H9 (cell line): ENCODE data around the gene SLC34A1. TPM values are rescaled to one million over a fixed set of nuclear protein-coding genes. Genes with fewer than 3 reads are reported as not detected.

Experiments used
- DNase-seq: peaks from one replicate; pipeline ENCODE4 v3.0.0-alpha.2; 2017
- H2AFZ ChIP-seq: one replicate; pipeline ENCODE4 v1.6.1; 2013; ENCODE audit warnings: mild to moderate bottlenecking, low read length, control low read depth, moderate library complexity
- H2AK5ac ChIP-seq: 2 replicates; pipeline ENCODE4 v1.6.1; 2013; ENCODE audit warnings: low read length, control low read depth, mixed read lengths; ENCODE audit not compliant: insufficient read length
- H2BK120ac ChIP-seq: one replicate; pipeline ENCODE4 v1.6.1; 2013; ENCODE audit warnings: low read depth, mild to moderate bottlenecking, low read length, control low read depth, inconsistent platforms; ENCODE audit not compliant: poor library complexity, severe bottlenecking
- H2BK12ac ChIP-seq: 2 replicates; pipeline ENCODE4 v1.6.1; 2013; ENCODE audit warnings: low read length, control low read depth, mixed read lengths, low read depth; ENCODE audit not compliant: insufficient read length
- H2BK15ac ChIP-seq: 2 replicates; pipeline ENCODE4 v1.6.1; 2013; ENCODE audit warnings: low read depth, low read length, control low read depth
- H2BK20ac ChIP-seq: one replicate; pipeline ENCODE4 v1.6.1; 2013; ENCODE audit warnings: low read depth, mild to moderate bottlenecking, low read length, control low read depth, inconsistent platforms; ENCODE audit not compliant: poor library complexity, severe bottlenecking
- H2BK5ac ChIP-seq: 2 replicates; pipeline ENCODE4 v1.6.1; 2013; ENCODE audit warnings: low read length, control low read depth, mixed read lengths; ENCODE audit not compliant: insufficient read length
- H3K14ac ChIP-seq: 2 replicates; pipeline ENCODE4 v1.6.1; 2013; ENCODE audit warnings: low read length, control low read depth; ENCODE audit not compliant: insufficient read depth
- H3K18ac ChIP-seq: 2 replicates; pipeline ENCODE4 v1.6.1; 2013; ENCODE audit warnings: low read depth, mild to moderate bottlenecking, mixed read lengths, low read length, control low read depth; ENCODE audit not compliant: insufficient read length
- H3K23ac ChIP-seq: 2 replicates; pipeline ENCODE4 v1.6.1; 2013; ENCODE audit warnings: low read length, control low read depth, mixed read lengths, low read depth; ENCODE audit not compliant: insufficient read length
- H3K23me2 ChIP-seq: 2 replicates; pipeline ENCODE4 v1.6.1; 2013; ENCODE audit warnings: low read depth, mild to moderate bottlenecking, mixed read lengths, low read length, control low read depth; ENCODE audit not compliant: insufficient read length, poor library complexity, severe bottlenecking
- H3K27ac ChIP-seq: 2 replicates; pipeline ENCODE4 v1.5.1; 2013; ENCODE audit warnings: low read length, control low read depth, mixed read lengths, low read depth; ENCODE audit not compliant: insufficient read length
- H3K27me3 ChIP-seq: 2 replicates; pipeline ENCODE4 v1.6.1; 2013; ENCODE audit warnings: low read length, control low read depth, inconsistent platforms; ENCODE audit not compliant: insufficient read depth
- H3K4ac ChIP-seq: 2 replicates; pipeline ENCODE4 v1.6.1; 2013; ENCODE audit warnings: low read depth, mild to moderate bottlenecking, control low read depth, inconsistent platforms, low read length, moderate library complexity
- H3K4me1 ChIP-seq: 2 replicates; pipeline ENCODE4 v1.6.1; 2013; ENCODE audit warnings: low read length, control low read depth, inconsistent platforms; ENCODE audit not compliant: insufficient read depth
- H3K4me2 ChIP-seq: 2 replicates; pipeline ENCODE4 v1.6.1; 2013; ENCODE audit warnings: low read length, control low read depth, mixed read lengths; ENCODE audit not compliant: insufficient read length, insufficient read depth
- H3K56ac ChIP-seq: 2 replicates; pipeline ENCODE4 v1.6.1; 2013; ENCODE audit warnings: low read depth, mild to moderate bottlenecking, mixed read lengths, low read length, control low read depth; ENCODE audit not compliant: insufficient read length
- H3K79me1 ChIP-seq: 2 replicates; pipeline ENCODE4 v1.6.1; 2013; ENCODE audit warnings: low read depth, mild to moderate bottlenecking, moderate library complexity, low read length, control low read depth, inconsistent platforms; ENCODE audit not compliant: insufficient read depth, poor library complexity, severe bottlenecking
- H3K79me2 ChIP-seq: 2 replicates; pipeline ENCODE4 v1.6.1; 2013; ENCODE audit warnings: low read length, control low read depth, inconsistent platforms; ENCODE audit not compliant: insufficient read depth
- H3K9ac ChIP-seq: 2 replicates; pipeline ENCODE4 v1.6.1; 2013; ENCODE audit warnings: low read length, control low read depth, mixed read lengths; ENCODE audit not compliant: insufficient read length; ENCODE audit errors: extremely low read depth
- H3K9me3 ChIP-seq: one replicate; pipeline ENCODE4 v1.6.1; 2013; ENCODE audit warnings: low read depth, low read length, inconsistent platforms; ENCODE audit not compliant: control insufficient read depth
- H3T11ph ChIP-seq: one replicate; pipeline ENCODE4 v1.6.1; 2013; ENCODE audit warnings: mild to moderate bottlenecking, low read length, control low read depth, inconsistent platforms
- H4K20me1 ChIP-seq: one replicate; pipeline ENCODE4 v1.6.1; 2013; ENCODE audit not compliant: control insufficient read depth, insufficient read length, insufficient read depth
- H4K5ac ChIP-seq: 2 replicates; pipeline ENCODE4 v1.6.1; 2013; ENCODE audit warnings: low read depth, mild to moderate bottlenecking, mixed read lengths, low read length, control low read depth; ENCODE audit not compliant: insufficient read length
- H4K8ac ChIP-seq: replicated peaks from 2 replicates; pipeline ENCODE4 v1.6.1; 2013; ENCODE audit warnings: low read length, control low read depth, mixed read lengths, low read depth; ENCODE audit not compliant: insufficient read length
- H4K91ac ChIP-seq: 2 replicates; pipeline ENCODE4 v1.6.1; 2013; ENCODE audit warnings: low read depth, mild to moderate bottlenecking, moderate library complexity, mixed read lengths, low read length, control low read depth; ENCODE audit not compliant: insufficient read length
- H3K27ac Mint-ChIP-seq, 3 experiments: 2 replicates in 2 of 3; 3 replicates in 1 of 3; pipeline ENCODE4 v1.8.0; 2020 to 2021; ENCODE audit warnings: mixed read lengths in 3 of 3, mild to moderate bottlenecking in 1 of 3, moderate library complexity in 1 of 3
- H3K27me3 Mint-ChIP-seq: 2 replicates; pipeline ENCODE4 v1.8.0; 2021; ENCODE audit warnings: low read depth, mild to moderate bottlenecking, moderate library complexity, mixed read lengths
- H3K36me3 Mint-ChIP-seq, 3 experiments: 2 replicates in 2 of 3; 3 replicates in 1 of 3; pipeline ENCODE4 v1.8.0; 2020 to 2021; ENCODE audit warnings: low read depth in 3 of 3, mixed read lengths in 3 of 3; ENCODE audit not compliant: insufficient read depth in 1 of 3
- H3K4me1 Mint-ChIP-seq, 2 experiments: 2 replicates each; pipeline ENCODE4 v1.8.0; 2020; ENCODE audit warnings: mixed read lengths in 2 of 2
- H3K4me3 Mint-ChIP-seq, 2 experiments: 2 replicates in 1 of 2; 3 replicates in 1 of 2; pipeline ENCODE4 v1.8.0; 2020 to 2021; ENCODE audit warnings: mild to moderate bottlenecking in 2 of 2, mixed read lengths in 2 of 2, moderate library complexity in 1 of 2
- H3K9me3 Mint-ChIP-seq, 2 experiments: 2 replicates in 1 of 2; 3 replicates in 1 of 2; pipeline ENCODE4 v1.8.0; 2020; ENCODE audit warnings: mild to moderate bottlenecking in 2 of 2, mixed read lengths in 2 of 2, moderate library complexity in 1 of 2
- WGBS: extraction: QIAGEN DNeasy Blood & Tissue Kit; methylation state at CpG from one replicate; pipeline ENCODE4 v1.1.7; 2013; ENCODE audit warnings: missing lambda C conversion rate, low lambda C conversion rate, mixed read lengths; ENCODE audit not compliant: insufficient read length; ENCODE audit errors: extremely low coverage; 5-methylcytosine and 5-hydroxymethylcytosine counted together
- total RNA-seq: library from RNA; stranded (reverse); gene quantifications from 2 replicates; pipeline ENCODE4 v1.2.1, GENCODE V29; 2021
- TF ChIP-seq, protein P1 (sequence below): fragments of 200-600 bp; sonication (generic); conservative IDR thresholded peaks from 3 replicates; pipeline ENCODE4 v1.8.0; 2021; ENCODE audit warnings: antibody characterized with exemption, mild to moderate bottlenecking

SLC34A1 gene
- total RNA-seq, 1 experiment from 2014 or later: not detected

DNA sequence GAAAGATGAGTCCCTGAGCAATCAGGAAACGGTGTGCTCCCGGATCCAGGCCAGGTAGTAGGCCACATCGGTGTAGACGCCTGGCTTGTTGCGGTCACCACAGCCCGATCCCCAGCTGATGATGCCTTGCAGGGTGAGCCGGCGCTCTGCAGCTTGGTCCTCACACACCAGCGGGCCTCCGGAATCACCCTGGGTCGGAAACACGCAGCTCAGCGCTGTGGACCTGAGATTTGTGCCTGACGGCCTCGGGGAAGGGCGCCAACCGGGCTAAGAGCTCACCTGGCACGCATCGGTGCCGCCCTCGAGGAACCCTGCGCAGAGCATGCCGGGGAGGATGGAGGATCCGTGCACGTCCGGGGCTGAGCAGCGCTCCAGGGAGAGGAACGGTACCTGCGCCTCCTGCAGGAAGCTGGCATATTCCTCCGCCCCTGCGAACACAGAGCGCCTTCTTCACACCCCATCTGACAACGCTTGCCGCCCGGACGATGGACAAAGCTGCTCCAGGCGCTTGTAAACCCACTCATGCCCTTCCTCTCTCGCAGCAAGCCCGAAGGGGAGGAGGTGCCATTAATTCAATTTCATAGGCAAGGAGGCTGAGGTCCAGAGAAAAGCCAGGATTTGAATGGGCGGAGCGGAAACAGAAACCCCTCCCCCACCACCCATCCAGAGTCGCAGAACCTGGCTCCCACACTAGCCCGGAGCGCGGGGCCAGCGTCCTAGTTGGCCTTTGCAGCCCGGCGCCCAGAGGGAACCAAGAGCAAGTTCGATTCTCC lies 18.2 kb downstream of the SLC34A1 start:
- peaks cover 0 to 2% of the 10 kb centered on the region in 2 experiments; a peak in 2 of 5 replicates for H3K9me3 Mint-ChIP-seq
- no CpG with 5 or more reads among the region's 49 CpGs for WGBS
- H3K18ac ChIP-seq: peak overlapping the region; percentile 21
- H2AFZ ChIP-seq: peak overlapping the region; percentile 19
- no peak overlapping the region for H4K8ac ChIP-seq
- no peak overlapping the region for H3K27ac Mint-ChIP-seq
- H3K36me3 Mint-ChIP-seq: no peaks in the 10 kb centered on the region
- peak overlapping the region; percentile 63 to 89 for H3K4me3 Mint-ChIP-seq
- peaks cover 77% of the 10 kb centered on the region for H3K27me3 Mint-ChIP-seq
- H3K4me1 Mint-ChIP-seq: peaks cover 10 to 11% of the 10 kb centered on the region in 2 experiments
- no peaks in the 10 kb centered on the region for H4K20me1 ChIP-seq
- no peak overlapping the region for H3K4ac ChIP-seq
- no peak overlapping the region for H4K91ac ChIP-seq
- DNase-seq: peak; percentile 92
- H2BK15ac ChIP-seq: no peak overlapping the region
- no peaks in the 10 kb centered on the region for H3K79me1 ChIP-seq
- H3K79me2 ChIP-seq: no peaks in the 10 kb centered on the region
- H3K4me1 ChIP-seq: no peaks in the 10 kb centered on the region
- no peak overlapping the region for H3K56ac ChIP-seq
- no peak overlapping the region for H4K5ac ChIP-seq
- H3T11ph ChIP-seq: no peak overlapping the region
- no peak overlapping the region for H2AK5ac ChIP-seq
- peaks cover 23% of the 10 kb centered on the region for H3K23me2 ChIP-seq
- H2BK120ac ChIP-seq: no peak overlapping the region
- H2BK20ac ChIP-seq: no peak overlapping the region
- no peak overlapping the region for H2BK5ac ChIP-seq
- no peaks in the 10 kb centered on the region for H3K9me3 ChIP-seq
- H3K27me3 ChIP-seq: peaks cover 12% of the 10 kb centered on the region; the same call in 1 of the 2 replicates
- H3K23ac ChIP-seq: no peak overlapping the region
- H2BK12ac ChIP-seq: no peak overlapping the region
- TF ChIP-seq, protein P1, sequence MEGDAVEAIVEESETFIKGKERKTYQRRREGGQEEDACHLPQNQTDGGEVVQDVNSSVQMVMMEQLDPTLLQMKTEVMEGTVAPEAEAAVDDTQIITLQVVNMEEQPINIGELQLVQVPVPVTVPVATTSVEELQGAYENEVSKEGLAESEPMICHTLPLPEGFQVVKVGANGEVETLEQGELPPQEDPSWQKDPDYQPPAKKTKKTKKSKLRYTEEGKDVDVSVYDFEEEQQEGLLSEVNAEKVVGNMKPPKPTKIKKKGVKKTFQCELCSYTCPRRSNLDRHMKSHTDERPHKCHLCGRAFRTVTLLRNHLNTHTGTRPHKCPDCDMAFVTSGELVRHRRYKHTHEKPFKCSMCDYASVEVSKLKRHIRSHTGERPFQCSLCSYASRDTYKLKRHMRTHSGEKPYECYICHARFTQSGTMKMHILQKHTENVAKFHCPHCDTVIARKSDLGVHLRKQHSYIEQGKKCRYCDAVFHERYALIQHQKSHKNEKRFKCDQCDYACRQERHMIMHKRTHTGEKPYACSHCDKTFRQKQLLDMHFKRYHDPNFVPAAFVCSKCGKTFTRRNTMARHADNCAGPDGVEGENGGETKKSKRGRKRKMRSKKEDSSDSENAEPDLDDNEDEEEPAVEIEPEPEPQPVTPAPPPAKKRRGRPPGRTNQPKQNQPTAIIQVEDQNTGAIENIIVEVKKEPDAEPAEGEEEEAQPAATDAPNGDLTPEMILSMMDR: peak; percentile 72
- H3K4me2 ChIP-seq: peak overlapping the region; percentile 60
- no peak overlapping the region for H3K14ac ChIP-seq
- H3K27ac ChIP-seq: no peak overlapping the region
- no peak overlapping the region for H3K9ac ChIP-seq
